HEK293 (cell line): ENCODE measurements around the gene BMP2K.

Source experiments
- CTCF ChIP-seq: fragments of 450-650 bp; formaldehyde crosslinking; IDR thresholded peaks from 2 replicates; pipeline ENCODE4 v1.5.1; 2016; ENCODE audit warnings: missing biosample characterization, missing genetic modification characterization
- GLIS2 ChIP-seq: fragments of 450-650 bp; formaldehyde crosslinking; IDR thresholded peaks from 2 replicates; pipeline ENCODE4 v1.5.1; 2016; ENCODE audit warnings: missing biosample characterization, missing genetic modification characterization
- PRDM10 ChIP-seq: fragments of 450-650 bp; formaldehyde crosslinking; IDR thresholded peaks from 2 replicates; pipeline ENCODE4 v1.5.1; 2016; ENCODE audit warnings: missing biosample characterization, missing genetic modification characterization
- ZBTB8A ChIP-seq: fragments of 450-650 bp; formaldehyde crosslinking; IDR thresholded peaks from 2 replicates; pipeline ENCODE4 v1.5.1; 2016; ENCODE audit warnings: missing biosample characterization, missing genetic modification characterization
- ZNF274 ChIP-seq, 2 experiments: fragments of 200-500 bp in 1 of 2; fragments of 450-650 bp in 1 of 2; sonication (Bioruptor generic) in 1 of 2; formaldehyde crosslinking in 1 of 2; IDR thresholded peaks; 2 replicates each; pipeline versions ENCODE4 v1.5.1 to v1.6.1; 2014 to 2016; ENCODE audit warnings: borderline replicate concordance in 1 of 2, inconsistent platforms in 1 of 2, low read length in 1 of 2, missing biosample characterization in 1 of 2, missing genetic modification characterization in 1 of 2
- ZNF280D ChIP-seq: fragments of 450-650 bp; formaldehyde crosslinking; IDR thresholded peaks from 2 replicates; pipeline ENCODE4 v1.5.1; 2016; ENCODE audit warnings: missing biosample characterization, missing genetic modification characterization
- ZNF324 ChIP-seq: fragments of 450-650 bp; formaldehyde crosslinking; IDR thresholded peaks from 2 replicates; pipeline ENCODE4 v1.5.1; 2016; ENCODE audit warnings: missing biosample characterization, missing genetic modification characterization
- ZNF677 ChIP-seq: fragments of 450-650 bp; IDR thresholded peaks from 2 replicates; pipeline ENCODE4 v1.5.0; 2018; ENCODE audit warnings: missing biosample characterization, mild to moderate bottlenecking, missing genetic modification characterization, moderate library complexity

GRCh38 chr4:78735697-78736096, 40.5 kb upstream of the BMP2K start:
- TF ChIP-seq GLIS2 (tag by site-specific recombination) = no peak
- no peak for TF ChIP-seq ZNF677 (tag by site-specific recombination)
- no peak for TF ChIP-seq CTCF (tag by site-specific recombination)
- TF ChIP-seq ZNF274 (IDR thresholded peaks at IDR 0.05; ENCODE audit: low read length) = no peak
- TF ChIP-seq ZNF274 (tag by site-specific recombination; IDR thresholded peaks at IDR 0.05; ENCODE audit: borderline replicate concordance) = no peak
- no peak for TF ChIP-seq ZBTB8A (tag by site-specific recombination)
- no peak for TF ChIP-seq ZNF280D (tag by site-specific recombination)
- TF ChIP-seq PRDM10 (tag by site-specific recombination) = no peak
- no peak for TF ChIP-seq ZNF324
